ENCODE results near the gene LOXHD1.

DNA sequence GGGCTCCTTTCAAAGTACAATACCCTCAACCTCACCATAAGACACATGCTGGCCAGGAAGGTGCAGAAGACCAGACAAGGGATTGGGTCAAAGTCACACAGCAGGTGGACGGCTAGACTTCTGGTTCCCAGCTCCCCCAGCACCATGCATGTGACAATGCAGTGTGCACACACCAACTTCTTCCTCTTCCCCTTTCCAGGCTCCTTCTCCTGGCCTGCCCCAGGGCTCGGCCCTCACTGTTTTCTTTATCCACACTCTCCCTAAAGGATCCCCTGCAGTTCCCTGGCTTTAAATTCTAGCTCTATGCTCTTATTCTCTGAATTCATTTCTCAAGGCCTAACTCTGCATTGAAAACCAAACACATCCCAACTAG lies 82.3 kb downstream of the LOXHD1 start:
- TF ChIP-seq, protein P1, sequence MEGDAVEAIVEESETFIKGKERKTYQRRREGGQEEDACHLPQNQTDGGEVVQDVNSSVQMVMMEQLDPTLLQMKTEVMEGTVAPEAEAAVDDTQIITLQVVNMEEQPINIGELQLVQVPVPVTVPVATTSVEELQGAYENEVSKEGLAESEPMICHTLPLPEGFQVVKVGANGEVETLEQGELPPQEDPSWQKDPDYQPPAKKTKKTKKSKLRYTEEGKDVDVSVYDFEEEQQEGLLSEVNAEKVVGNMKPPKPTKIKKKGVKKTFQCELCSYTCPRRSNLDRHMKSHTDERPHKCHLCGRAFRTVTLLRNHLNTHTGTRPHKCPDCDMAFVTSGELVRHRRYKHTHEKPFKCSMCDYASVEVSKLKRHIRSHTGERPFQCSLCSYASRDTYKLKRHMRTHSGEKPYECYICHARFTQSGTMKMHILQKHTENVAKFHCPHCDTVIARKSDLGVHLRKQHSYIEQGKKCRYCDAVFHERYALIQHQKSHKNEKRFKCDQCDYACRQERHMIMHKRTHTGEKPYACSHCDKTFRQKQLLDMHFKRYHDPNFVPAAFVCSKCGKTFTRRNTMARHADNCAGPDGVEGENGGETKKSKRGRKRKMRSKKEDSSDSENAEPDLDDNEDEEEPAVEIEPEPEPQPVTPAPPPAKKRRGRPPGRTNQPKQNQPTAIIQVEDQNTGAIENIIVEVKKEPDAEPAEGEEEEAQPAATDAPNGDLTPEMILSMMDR (IDR thresholded peaks at IDR 0.05), result no peak
- no peak for TF ChIP-seq POLR2A (IDR thresholded peaks at IDR 0.05)
